Activated T-cell treated with anti-CD3 and anti-CD28 coated beads, Interleukin-2, amount 50 U/mL, for 24 hours (primary cell): ENCODE data around the gene DSCAML1.

Experiments
- DNase-seq: peaks from one replicate; pipeline ENCODE4 v3.0.0-alpha.2; 2020
- H3K27ac Mint-ChIP-seq: 2 replicates; pipeline ENCODE4 v1.8.0; 2020; ENCODE audit warnings: mild to moderate bottlenecking, mixed read lengths
- H3K27me3 Mint-ChIP-seq: 2 replicates; pipeline ENCODE4 v1.8.0; 2020; ENCODE audit warnings: mixed read lengths
- H3K36me3 Mint-ChIP-seq: 2 replicates; pipeline ENCODE4 v1.8.0; 2020; ENCODE audit warnings: low read depth, mixed read lengths
- H3K4me1 Mint-ChIP-seq: 2 replicates; pipeline ENCODE4 v1.8.0; 2020; ENCODE audit warnings: low read depth, mixed read lengths
- H3K4me3 Mint-ChIP-seq: 2 replicates; pipeline ENCODE4 v1.8.0; 2020; ENCODE audit warnings: mild to moderate bottlenecking, moderate library complexity, mixed read lengths
- H3K9me3 Mint-ChIP-seq: 2 replicates; pipeline ENCODE4 v1.8.0; 2020; ENCODE audit warnings: mixed read lengths

DSCAML1 gene

GRCh38 chr11:117565709-117566108, 231.3 kb downstream of the DSCAML1 start:
- H3K4me1 Mint-ChIP-seq = no peaks in the 10 kb centered on the region
- H3K36me3 Mint-ChIP-seq = no peaks in the 10 kb centered on the region
- no peaks in the 10 kb centered on the region for H3K9me3 Mint-ChIP-seq
- no peak overlapping the region for H3K4me3 Mint-ChIP-seq
- DNase-seq = no peak
- H3K27me3 Mint-ChIP-seq = peaks cover 13% of the 10 kb centered on the region
- no peak overlapping the region for H3K27ac Mint-ChIP-seq

GRCh38 chr11:117564321-117564720, 232.7 kb downstream of the DSCAML1 start:
- H3K9me3 Mint-ChIP-seq = no peaks in the 10 kb centered on the region
- H3K27me3 Mint-ChIP-seq = peaks cover 5% of the 10 kb centered on the region
- H3K27ac Mint-ChIP-seq = no peak overlapping the region
- H3K4me3 Mint-ChIP-seq = no peak overlapping the region
- no peaks in the 10 kb centered on the region for H3K36me3 Mint-ChIP-seq
- no peaks in the 10 kb centered on the region for H3K4me1 Mint-ChIP-seq
- no peak for DNase-seq

GRCh38 chr11:117563556-117563955, 233.5 kb downstream of the DSCAML1 start:
- Mint-ChIP-seq H3K36me3 (no peaks in the 10 kb centered on the region), H3K9me3 (no peaks in the 10 kb centered on the region), H3K27me3 (peaks cover 7% of the 10 kb centered on the region), H3K27ac (no peak overlapping the region), H3K4me1 (no peaks in the 10 kb centered on the region), H3K4me3 (no peak overlapping the region)
- DNase-seq = no peak

- no peaks in the 10 kb centered on the region for H3K4me1 Mint-ChIP-seq
- no peak overlapping the region for H3K4me3 Mint-ChIP-seq
- no peak overlapping the region for H3K27ac Mint-ChIP-seq
- peaks cover 5% of the 10 kb centered on the region for H3K27me3 Mint-ChIP-seq
- no peaks in the 10 kb centered on the region for H3K9me3 Mint-ChIP-seq
- H3K36me3 Mint-ChIP-seq = no peaks in the 10 kb centered on the region
- no peak for DNase-seq
Observed at GRCh38 chr11:117562136-117562535, 234.9 kb downstream of the DSCAML1 start.

- Mint-ChIP-seq H3K4me3 (no peak overlapping the region), H3K27ac (no peak overlapping the region), H3K36me3 (no peaks in the 10 kb centered on the region), H3K9me3 (no peaks in the 10 kb centered on the region), H3K4me1 (no peaks in the 10 kb centered on the region), H3K27me3 (peaks cover 8% of the 10 kb centered on the region)
- DNase-seq = no peak
Observed at GRCh38 chr11:117560780-117561530, 236.1 kb downstream of the DSCAML1 start.

- Mint-ChIP-seq H3K4me1 (no peaks in the 10 kb centered on the region), H3K27me3 (peaks cover 8% of the 10 kb centered on the region), H3K4me3 (no peak overlapping the region), H3K9me3 (no peaks in the 10 kb centered on the region), H3K27ac (no peak overlapping the region), H3K36me3 (no peaks in the 10 kb centered on the region)
- no peak for DNase-seq
Observed at GRCh38 chr11:117559698-117560097, 237.3 kb downstream of the DSCAML1 start.

- no peak for DNase-seq
- Mint-ChIP-seq H3K27ac (no peak overlapping the region), H3K4me1 (no peaks in the 10 kb centered on the region), H3K27me3 (peaks cover 8% of the 10 kb centered on the region), H3K9me3 (no peaks in the 10 kb centered on the region), H3K36me3 (no peaks in the 10 kb centered on the region), H3K4me3 (no peak overlapping the region)
Observed at GRCh38 chr11:117557361-117557760, 239.7 kb downstream of the DSCAML1 start.

GRCh38 chr11:117554601-117555333, 242.2 kb downstream of the DSCAML1 start:
- H3K27ac Mint-ChIP-seq = no peak overlapping the region
- no peaks in the 10 kb centered on the region for H3K36me3 Mint-ChIP-seq
- DNase-seq = no peak
- H3K27me3 Mint-ChIP-seq = peaks cover 8% of the 10 kb centered on the region
- H3K9me3 Mint-ChIP-seq = no peaks in the 10 kb centered on the region
- H3K4me3 Mint-ChIP-seq = no peak overlapping the region
- no peaks in the 10 kb centered on the region for H3K4me1 Mint-ChIP-seq

- Mint-ChIP-seq H3K4me3 (no peak overlapping the region), H3K9me3 (no peaks in the 10 kb centered on the region), H3K4me1 (no peaks in the 10 kb centered on the region), H3K27me3 (peaks cover 4% of the 10 kb centered on the region), H3K36me3 (no peaks in the 10 kb centered on the region), H3K27ac (no peak overlapping the region)
- DNase-seq = no peak
Observed at GRCh38 chr11:117552626-117553025, 244.4 kb downstream of the DSCAML1 start.

GRCh38 chr11:117551761-117552343, 245.2 kb downstream of the DSCAML1 start:
- Mint-ChIP-seq H3K36me3 (no peaks in the 10 kb centered on the region), H3K27me3 (peaks cover 1% of the 10 kb centered on the region), H3K27ac (no peak overlapping the region)

GRCh38 chr11:117550466-117550865, 246.6 kb downstream of the DSCAML1 start:
- no peaks in the 10 kb centered on the region for H3K27me3 Mint-ChIP-seq
- H3K27ac Mint-ChIP-seq = no peak overlapping the region
- H3K4me3 Mint-ChIP-seq = no peak overlapping the region
- no peaks in the 10 kb centered on the region for H3K9me3 Mint-ChIP-seq
- no peak for DNase-seq
- no peaks in the 10 kb centered on the region for H3K4me1 Mint-ChIP-seq
- no peaks in the 10 kb centered on the region for H3K36me3 Mint-ChIP-seq

More at GRCh38 chr11:117551761-117552343, 245.2 kb downstream of the DSCAML1 start:
- Mint-ChIP-seq H3K4me1 (no peaks in the 10 kb centered on the region), H3K9me3 (no peaks in the 10 kb centered on the region), H3K4me3 (no peak overlapping the region)
- no peak for DNase-seq

GRCh38 chr11:117549417-117549816, 247.6 kb downstream of the DSCAML1 start:
- Mint-ChIP-seq H3K36me3 (no peaks in the 10 kb centered on the region), H3K27me3 (no peaks in the 10 kb centered on the region), H3K4me1 (no peaks in the 10 kb centered on the region), H3K9me3 (no peaks in the 10 kb centered on the region), H3K27ac (no peak overlapping the region), H3K4me3 (no peak overlapping the region)
- DNase-seq = no peak

GRCh38 chr11:117548876-117549275, 248.1 kb downstream of the DSCAML1 start:
- Mint-ChIP-seq H3K36me3 (no peaks in the 10 kb centered on the region), H3K4me3 (no peak overlapping the region), H3K4me1 (no peaks in the 10 kb centered on the region), H3K27me3 (no peaks in the 10 kb centered on the region), H3K27ac (no peak overlapping the region), H3K9me3 (no peaks in the 10 kb centered on the region)
- DNase-seq = no peak

- no peak for DNase-seq
- Mint-ChIP-seq H3K36me3 (no peaks in the 10 kb centered on the region), H3K27me3 (no peaks in the 10 kb centered on the region), H3K4me1 (no peaks in the 10 kb centered on the region), H3K27ac (no peak overlapping the region), H3K4me3 (no peak overlapping the region), H3K9me3 (no peaks in the 10 kb centered on the region)
Observed at GRCh38 chr11:117547946-117548345, 249.1 kb downstream of the DSCAML1 start.
